NCI-H748 (cell line): ENCODE data around the gene LACTBL1.
A peak's percentile ranks its signal among the peaks of the same experiment; 100 is the strongest.

Experiments
- DNase-seq: peaks from one replicate; lab custom pipeline; 2025; ENCODE audit not compliant: unreplicated experiment; lab: John Stamatoyannopoulos, UW

Gene LACTBL1

DNA sequence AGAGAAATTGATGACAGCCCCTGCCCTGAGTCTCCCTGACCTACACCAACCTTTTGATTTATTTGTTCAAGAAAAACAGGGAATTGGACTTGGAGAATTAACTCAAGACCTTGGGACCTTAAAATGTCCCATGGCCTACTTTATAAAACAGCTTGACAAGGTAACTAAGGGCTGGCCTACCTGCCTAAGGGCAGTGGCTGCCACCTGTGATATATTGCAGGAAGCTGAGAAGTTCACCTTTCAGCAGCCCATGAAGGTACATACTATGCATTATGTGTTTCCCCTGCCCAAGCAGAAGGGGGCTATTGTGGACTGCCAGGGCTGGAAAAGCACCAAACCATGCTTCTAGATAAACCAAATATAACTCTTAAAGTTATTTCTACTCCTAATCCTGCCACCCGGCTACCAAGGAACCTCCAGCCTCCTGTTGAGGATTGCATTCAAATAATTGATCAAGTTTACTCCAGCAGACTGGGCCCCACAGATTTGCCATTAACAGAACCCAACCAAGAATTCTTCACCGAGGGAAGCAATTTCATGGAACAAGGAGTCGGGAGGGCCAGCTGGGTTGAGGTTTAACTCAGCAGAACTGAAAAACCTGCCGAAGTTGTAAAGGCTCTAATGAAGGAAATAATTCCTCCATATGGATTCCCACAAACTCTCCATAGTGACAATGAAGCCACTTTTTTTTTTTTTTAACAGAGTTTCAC is 28.2 kb downstream of the LACTBL1 start:
- DNase-seq: no peak

DNA sequence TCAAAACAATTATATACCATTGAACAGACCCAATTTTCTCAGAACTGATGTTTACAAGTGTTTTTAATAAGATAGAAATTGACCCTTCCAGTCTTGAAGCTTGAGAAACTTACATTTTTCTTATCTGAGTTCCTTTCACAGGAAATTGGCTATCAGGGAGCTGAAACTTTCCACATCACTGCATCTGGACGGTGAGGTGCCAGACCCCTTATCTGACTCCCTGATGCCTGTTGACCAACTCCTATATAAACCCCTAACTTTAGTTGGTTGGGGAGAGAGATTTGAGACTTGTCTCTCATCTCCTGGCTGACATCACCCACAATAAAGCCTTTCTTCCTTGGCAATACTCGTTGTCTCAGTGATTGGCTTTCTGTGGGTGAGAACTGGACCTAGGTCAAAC is 31.4 kb downstream of the LACTBL1 start:
- no peak for DNase-seq

DNA sequence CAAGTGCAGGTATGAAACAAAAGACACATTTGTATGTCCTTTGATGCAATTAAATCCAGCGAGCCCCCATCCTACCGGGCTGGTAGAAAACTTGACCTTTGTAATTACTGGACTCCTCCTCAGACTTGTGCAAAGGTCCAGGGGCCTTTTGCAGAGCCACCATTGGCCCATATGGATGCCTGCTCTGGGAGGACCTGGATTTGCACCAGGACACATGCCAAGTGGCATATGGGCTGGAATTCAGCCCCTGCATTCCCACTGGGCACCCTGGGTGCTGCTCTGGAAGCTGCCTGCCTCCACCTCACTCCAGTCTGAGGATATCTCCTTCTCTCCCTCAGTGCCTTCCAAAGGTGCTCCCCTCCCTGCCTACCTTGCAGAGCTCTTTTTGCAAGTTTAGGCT is 36.0 kb downstream of the LACTBL1 start:
- no peak for DNase-seq

DNA sequence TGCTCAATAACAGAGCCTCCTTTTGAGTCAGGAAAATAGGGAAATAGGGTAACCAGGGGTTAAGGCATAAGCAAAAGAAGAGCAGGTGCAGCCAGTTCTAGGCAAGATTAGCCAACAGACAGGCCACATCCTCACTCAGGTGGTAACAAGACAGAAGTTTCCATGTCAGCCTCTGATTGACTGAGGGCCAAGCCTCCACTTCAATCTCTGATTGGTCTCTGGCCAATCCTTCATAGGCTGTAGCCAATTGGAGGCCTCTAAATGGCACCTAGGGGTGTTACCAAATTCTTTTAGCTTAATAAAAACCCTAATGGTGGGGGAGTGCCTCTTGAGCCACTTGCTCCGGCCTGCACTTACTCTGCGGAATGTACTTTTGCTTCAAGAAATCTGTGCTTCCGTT is 37.2 kb downstream of the LACTBL1 start:
- no peak for DNase-seq

DNA sequence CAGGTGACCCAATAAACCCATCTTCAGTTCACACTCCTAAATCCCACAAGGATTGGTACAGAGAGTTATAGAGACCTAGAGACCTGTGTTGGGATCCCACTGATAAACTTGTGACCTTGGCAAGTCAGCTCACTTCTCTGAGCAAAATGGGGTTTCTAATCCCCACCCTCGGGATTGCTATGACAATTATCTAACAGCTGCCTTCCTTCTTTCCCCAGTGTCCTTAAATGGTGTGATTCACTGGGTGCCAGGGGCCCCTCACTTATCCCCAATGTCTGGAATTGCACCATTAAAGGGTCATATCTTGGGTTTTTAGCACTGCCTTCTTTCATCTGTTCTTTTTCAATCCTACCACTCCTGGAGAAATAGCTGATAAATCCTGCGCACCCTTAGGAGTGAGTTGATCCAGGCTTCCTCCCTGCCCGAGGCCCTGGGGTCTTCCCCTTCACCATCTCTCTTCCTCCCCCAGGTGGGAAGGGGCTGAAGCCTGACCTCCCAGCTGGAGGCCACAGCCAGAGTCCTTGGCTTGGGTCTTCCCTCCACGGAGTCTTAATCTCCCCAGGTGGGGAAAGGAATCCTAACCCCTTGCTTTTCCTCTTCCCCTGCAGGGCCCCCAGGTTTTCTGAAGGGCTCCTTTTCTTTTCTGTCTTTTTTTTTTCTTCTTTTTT is 39.7 kb downstream of the LACTBL1 start:
- DNase-seq: no peak

DNA sequence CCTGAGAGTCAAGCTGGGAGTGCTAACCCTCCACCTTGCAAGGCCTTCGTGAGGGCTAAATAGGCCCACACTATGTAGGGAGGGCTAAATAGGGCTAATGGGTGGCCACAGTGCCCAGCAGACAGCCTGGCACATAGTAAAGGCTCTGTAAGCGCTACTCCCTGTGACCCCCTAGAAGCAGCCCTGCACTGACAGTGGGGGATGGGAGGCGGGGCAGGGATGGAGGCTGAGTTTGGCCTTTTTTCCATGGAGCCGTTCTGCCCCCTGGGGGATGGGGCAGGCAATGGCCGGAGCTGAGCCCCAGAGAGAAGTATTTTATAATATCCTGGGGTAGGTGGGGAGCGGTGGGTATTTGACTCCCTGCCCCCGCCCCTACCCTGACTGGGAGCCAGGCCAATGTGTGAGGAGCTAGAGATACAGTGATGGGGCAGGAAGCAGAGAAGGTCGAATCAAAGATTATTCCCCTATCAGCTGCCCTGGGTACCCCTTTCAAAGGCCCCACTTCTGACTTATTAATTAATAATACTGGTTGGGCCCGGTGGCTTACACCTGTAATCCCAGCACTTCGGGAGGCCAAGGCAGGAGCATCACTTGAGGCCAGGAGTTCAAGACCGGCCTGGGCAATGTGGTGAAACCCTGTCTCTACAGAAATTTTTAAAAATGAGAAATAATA is 42.3 kb downstream of the LACTBL1 start:
- peak; percentile 15 for DNase-seq

DNA sequence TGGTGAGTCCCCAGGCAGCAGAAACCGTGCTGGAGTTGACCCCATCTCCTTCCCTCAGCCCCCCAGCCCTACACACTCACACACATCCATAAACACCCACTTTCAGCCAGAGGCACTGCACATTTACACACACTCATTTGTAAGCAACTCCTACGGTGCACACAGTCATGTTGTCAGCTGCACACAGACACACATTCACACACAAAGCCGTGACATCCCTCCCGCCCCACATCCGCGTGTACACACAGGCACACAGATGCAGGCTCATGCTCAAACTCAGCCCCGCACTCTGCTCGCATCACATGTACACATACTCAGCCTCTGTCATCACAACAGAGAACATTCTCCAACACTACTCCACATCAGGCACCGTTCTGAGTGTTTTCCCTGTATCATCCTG is 47.6 kb downstream of the LACTBL1 start:
- no peak for DNase-seq

DNA sequence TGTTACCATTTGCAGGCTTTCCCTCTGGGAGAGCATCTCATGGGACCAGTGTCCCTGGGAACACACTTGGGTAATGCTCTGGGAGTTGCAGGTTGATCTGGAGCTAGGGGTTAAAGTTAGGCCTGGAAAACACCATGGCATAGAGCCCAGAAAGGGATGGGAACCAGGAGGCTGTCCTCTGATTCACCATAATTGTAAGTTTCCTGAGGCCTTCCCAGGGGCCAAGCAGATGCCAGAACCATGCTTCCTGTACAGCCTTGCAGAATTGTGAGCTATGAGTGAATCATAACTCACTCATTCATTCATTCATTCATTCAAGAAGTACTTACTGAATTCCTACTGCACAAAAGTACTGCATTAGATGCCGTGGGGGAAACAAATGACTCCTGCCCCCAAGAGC is 50.0 kb downstream of the LACTBL1 start:
- no peak for DNase-seq

DNA sequence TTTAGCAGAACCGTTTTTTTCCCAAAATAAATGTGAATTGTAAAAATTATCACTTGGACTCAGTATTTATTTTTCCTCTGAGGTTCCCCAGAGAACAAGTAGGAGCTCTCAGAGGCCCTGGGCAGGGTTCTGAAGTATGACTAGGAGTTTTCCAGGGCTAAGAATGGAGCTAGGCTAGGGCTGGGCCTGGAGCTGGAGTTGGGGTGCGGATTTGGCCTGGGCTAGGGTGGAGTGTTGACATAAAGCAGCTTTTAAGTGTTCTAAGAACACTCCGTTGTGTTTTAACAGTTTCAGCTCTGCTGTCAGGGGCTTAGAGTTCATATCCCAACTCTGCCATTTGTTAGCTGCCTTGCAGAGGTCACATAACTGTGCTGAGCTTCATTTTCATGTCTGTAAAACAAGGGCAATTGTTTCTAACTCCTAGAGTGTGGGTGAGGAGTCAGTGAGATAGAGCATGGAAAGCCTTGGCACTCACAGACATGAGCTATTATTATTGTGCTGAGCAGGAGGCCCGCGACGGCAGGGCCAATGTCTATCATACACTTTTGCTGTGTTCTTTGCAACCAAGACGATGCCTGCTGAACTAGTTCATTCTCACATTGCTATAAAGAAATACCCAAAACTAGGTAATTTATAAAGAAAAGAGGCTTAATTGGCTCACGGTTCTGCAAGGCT is 51.1 kb downstream of the LACTBL1 start:
- no peak for DNase-seq

DNA sequence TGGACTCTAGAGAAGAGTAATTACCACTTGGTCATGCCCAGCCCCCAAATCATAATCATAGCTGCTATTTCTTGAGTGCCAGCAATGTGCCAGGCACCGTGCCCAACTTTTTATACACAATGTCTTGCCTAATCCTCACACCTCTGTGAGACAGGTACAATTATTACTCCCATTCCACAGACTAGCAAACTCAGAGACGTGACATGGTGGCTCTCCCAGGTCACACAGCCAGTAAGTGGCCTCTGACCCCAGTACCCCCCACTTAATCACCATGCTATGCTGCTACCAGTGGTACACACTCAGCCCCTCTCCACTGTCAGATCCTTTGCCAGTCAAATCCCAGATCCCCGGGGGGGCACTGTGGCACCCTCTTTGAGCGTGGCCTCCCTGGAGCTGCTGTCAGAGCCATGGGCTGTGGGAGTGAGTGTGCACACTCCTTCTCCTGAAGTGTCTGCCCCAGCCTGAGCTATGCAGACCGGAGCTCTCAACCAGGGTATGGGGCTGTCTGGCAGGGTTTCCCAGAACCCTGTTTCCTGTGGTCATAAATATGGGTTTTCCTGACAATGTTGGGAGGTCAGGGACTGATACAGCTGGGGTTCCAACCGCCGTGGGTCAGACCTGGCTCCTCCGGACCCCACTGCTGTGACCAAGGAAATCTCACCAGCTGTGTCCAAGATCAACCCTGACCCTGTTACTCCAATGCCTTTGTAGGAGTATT is 51.8 kb downstream of the LACTBL1 start:
- DNase-seq: no peak

DNA sequence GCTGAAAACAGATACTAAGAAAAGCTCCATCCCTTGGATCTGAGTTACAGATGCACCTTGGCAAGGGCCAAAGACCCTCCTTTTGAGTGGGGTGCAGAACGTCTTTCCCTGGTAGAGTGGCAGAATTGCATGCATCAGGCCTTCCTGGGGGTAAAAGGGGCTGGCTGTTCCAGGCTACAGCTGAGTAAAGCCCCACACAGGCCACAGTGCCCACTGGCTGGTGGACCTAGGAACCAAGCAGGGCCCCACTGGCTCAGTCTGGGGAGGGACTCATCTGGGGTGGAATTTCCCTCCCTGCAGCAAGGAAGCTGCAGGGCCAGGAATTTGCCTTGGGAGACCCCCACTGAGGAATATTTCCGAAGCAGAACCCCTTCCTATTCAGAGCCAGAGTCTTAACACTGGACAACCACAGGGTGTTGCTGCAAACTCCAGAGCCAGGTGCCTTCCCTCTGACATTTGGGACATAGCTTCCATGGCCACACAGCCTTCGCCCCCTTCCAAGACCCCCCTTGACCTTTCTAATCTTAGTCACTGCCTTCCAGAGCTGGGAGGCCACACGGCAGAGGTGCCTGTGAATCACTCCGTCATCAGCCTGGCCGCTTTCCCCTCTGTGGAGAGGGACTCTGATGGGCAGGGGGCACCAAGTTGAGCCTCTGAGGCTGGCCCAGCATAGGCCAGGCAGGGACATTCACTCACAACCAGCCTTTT is 52.5 kb downstream of the LACTBL1 start:
- DNase-seq: no peak

DNA sequence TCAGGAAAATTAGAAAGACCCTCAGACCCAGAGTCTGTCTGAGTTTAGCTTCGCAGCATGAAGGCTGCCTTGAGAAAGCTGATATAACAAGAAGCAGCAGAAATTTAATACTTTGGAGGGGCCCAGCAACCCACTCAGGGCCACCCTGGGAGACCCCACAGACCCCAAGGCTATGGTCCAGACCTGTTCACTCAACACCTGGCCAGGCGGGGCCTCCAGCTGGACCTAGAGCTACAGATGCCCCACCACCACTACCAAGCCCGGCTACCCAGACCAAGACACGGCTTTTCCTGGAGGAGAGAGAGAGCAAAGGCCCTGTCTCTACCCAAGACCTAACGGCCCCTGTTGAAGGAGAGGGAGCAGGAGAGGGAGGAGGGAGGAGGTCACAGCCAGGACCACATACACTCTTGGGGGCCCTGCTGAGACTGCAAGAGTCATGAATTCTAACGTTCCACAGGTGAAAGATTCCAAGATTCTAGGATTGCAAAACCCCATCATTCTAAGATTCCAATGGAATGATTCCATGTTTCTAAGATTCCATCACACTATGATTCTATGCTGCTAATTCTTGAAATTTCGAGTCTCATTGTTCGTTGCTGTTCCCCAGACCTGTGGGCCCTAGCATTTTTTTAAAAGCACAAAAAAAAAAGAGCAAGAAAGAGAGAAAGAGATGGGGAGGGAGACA is 53.2 kb downstream of the LACTBL1 start:
- no peak for DNase-seq

DNA sequence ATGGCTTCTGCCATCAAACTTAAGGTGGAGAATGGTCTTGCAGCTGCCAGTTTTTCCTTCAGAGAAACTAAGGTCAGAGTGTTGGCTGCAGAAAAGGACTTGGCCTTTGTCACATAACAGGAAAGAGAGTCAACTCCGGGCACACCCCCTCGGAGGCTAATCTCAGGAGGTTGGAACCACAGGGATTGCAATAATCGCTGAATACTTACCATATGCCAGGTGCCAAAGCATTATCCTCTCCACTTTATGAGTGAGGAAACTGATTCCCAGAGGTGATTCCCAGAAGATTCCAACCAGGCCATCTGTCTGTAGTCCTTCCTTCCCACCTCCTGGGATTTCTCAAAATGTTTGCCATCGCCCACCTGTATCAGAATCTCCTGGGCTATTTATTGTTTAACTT is 54.0 kb downstream of the LACTBL1 start:
- no peak for DNase-seq

DNA sequence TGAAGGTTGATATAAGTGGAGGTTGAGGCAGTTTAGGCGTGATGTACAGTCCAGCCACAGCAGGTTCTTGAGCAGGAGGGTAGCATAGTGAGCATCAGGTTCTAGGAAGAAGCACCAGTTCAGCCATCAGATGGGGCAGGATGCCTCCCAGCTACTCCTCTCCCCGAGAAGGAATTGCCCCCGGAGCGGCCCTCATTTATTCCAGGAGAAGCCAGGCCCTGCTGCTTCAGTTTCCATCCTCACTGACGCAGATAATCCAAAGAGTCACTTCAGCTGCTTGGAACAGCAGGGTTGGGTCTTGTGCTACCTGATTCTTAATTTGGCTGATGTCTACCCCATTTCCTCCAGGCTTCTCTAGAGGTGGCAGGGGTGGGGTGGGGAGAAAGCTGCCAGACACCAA is 54.7 kb downstream of the LACTBL1 start:
- no peak for DNase-seq

DNA sequence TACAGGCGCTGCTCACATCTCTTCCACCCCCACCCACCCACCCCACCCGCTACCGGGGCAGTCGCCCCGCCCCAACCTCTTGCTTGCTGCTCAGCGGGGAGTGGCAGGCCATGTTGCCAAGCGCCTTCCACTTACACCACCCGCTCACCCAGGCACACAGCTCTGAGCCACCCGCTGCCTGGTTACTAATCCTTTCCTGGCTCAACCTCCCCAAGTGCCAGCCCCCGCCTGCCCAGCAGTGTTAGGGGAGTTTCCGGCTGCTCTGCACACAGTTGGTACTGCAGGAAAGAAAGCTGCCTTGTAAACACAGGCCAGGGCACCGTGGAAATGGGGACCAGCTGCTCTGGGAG is 56.2 kb downstream of the LACTBL1 start:
- peak; percentile 17 for DNase-seq

DNA sequence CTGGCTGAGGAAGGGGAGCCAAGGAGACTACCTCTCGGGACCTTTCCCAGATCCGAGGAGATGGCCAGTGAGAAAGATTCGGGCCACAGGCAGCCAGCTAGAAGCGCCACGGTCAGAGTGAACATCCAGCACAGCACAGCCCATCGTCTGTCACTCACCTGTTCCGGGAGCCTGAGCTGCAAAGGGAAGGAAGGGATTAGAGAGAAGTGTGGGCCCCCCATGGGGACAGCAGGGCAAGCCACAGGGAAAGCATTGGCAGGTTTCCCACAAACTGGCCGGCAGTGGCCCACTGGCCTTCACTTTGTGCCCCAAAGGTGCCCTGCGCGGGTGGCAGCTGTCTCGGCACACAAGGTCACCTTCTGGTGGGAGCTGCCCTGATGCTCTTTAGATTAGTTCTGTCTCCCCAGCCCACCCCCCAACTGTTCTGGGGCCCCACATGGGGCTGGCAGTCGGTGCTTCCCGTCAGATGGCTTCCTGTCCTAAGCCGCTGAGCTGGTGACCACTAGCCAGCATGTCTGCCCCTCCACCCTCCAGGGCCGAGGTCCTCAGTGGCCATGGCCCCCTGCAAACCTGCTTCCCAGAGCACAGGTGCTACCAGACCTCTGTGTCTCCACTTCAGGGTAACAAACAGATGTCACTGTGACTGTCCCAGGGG is 56.7 kb downstream of the LACTBL1 start:
- no peak for DNase-seq

DNA sequence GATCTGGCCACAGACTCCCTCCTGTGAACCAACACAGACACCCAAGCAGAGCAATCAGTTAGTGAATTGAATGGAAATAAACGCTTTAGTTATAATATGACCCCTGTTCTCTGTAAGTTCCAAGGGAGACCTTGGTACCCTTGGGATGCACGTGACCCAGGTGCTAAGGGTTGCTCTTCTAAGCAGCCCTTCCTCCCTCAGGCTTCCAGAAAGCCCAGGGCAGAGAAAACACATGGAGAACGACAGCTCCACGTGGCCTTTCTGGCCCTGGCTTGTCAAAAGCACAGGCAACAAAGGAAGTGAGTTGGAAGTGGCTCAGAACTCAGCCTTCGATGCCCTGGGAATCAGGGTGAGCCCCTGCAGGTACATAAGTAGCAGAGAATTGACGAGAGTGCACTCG is 57.4 kb downstream of the LACTBL1 start:
- DNase-seq: no peak

DNA sequence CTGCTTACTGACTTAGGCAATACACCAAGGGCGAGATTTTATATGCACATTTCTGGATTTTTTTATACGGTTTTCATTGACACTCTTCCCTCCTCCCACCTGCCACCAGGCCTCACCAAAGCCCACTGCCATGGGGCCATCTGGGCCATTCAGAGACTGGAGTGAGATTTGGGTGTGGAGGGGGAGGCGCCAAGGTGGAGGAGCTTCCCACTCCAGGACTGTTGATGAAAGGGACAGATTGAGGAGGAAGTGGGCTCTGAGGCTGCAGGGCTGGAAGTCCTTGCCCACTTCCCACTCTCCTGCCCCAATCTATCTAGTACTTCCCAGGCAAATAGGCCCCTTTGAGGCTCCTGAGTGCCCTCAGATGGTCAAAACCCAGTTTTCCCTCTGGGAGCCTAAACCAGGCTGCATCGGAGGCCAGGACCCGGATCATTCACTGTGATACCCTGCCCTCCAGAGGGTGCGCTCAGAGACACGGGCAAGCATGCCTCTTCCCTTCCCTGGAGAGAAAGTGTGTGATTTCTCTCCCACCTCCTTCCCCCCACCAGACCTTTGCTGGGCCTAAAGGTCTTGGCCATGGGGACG is 57.9 kb downstream of the LACTBL1 start:
- no peak for DNase-seq

DNA sequence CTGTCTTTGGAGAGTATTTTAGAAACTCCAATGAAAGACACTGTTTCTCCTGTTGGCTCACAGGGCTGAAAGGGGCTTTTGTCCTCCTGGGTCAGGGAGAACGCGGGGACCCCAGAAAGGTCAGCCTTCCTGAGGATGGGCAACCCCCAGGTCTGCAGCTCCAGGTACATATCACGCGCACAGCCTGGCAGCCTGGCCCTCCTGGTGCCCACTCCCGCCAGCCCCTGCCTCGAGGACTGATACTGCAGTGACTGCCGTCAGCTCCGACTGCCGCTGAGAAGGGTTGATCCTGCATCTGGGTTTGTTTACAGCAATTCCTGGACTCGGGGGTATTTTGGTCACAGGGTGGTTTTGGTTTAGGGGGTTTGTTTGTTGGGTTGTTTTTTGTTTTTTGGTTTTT is 58.5 kb downstream of the LACTBL1 start:
- no peak for DNase-seq
